Ishikawa (cell line): Measurements from ENCODE around the gene CDCA3.

Experiments
- CEBPB ChIP-seq: IDR thresholded peaks from 2 replicates; pipeline ENCODE4 v1.6.1; 2012
- CREB1 ChIP-seq: IDR thresholded peaks from 2 replicates; pipeline ENCODE4 v1.6.1; 2012; ENCODE audit warnings: low read depth
- EGR1 ChIP-seq: IDR thresholded peaks from 2 replicates; pipeline ENCODE4 v1.6.1; 2012
- EP300 ChIP-seq: IDR thresholded peaks from 2 replicates; pipeline ENCODE4 v1.6.1; 2012; ENCODE audit warnings: borderline replicate concordance
- FOXM1 ChIP-seq: IDR thresholded peaks from 2 replicates; pipeline ENCODE4 v1.6.1; 2012; ENCODE audit warnings: low read depth, borderline replicate concordance
- MAX ChIP-seq: IDR thresholded peaks from 2 replicates; pipeline ENCODE4 v1.6.1; 2012
- NFIC ChIP-seq: IDR thresholded peaks from 2 replicates; pipeline ENCODE4 v1.6.1; 2012
- RAD21 ChIP-seq: IDR thresholded peaks from 2 replicates; pipeline ENCODE4 v1.6.1; 2012; ENCODE audit warnings: low read depth
- TAF1 ChIP-seq: IDR thresholded peaks from 2 replicates; pipeline ENCODE4 v1.6.1; 2012; ENCODE audit warnings: low read depth, mild to moderate bottlenecking
- TCF12 ChIP-seq: IDR thresholded peaks from 2 replicates; pipeline ENCODE4 v1.6.1; 2012; ENCODE audit warnings: low read depth
- TEAD4 ChIP-seq: IDR thresholded peaks from 2 replicates; pipeline ENCODE4 v1.6.1; 2012
- YY1 ChIP-seq: IDR thresholded peaks from 2 replicates; pipeline ENCODE4 v1.6.1; 2012; ENCODE audit warnings: low read depth
- ZBTB7A ChIP-seq: IDR thresholded peaks from 2 replicates; pipeline ENCODE4 v1.6.1; 2012; ENCODE audit warnings: low read depth
- TF ChIP-seq, protein P1 (sequence below): IDR thresholded peaks from 2 replicates; pipeline ENCODE4 v1.6.1; 2012
- TF ChIP-seq, protein P2 (sequence below): IDR thresholded peaks from 2 replicates; pipeline ENCODE4 v1.6.1; 2012; ENCODE audit warnings: low read depth, mild to moderate bottlenecking

The CDCA3 gene

DNA sequence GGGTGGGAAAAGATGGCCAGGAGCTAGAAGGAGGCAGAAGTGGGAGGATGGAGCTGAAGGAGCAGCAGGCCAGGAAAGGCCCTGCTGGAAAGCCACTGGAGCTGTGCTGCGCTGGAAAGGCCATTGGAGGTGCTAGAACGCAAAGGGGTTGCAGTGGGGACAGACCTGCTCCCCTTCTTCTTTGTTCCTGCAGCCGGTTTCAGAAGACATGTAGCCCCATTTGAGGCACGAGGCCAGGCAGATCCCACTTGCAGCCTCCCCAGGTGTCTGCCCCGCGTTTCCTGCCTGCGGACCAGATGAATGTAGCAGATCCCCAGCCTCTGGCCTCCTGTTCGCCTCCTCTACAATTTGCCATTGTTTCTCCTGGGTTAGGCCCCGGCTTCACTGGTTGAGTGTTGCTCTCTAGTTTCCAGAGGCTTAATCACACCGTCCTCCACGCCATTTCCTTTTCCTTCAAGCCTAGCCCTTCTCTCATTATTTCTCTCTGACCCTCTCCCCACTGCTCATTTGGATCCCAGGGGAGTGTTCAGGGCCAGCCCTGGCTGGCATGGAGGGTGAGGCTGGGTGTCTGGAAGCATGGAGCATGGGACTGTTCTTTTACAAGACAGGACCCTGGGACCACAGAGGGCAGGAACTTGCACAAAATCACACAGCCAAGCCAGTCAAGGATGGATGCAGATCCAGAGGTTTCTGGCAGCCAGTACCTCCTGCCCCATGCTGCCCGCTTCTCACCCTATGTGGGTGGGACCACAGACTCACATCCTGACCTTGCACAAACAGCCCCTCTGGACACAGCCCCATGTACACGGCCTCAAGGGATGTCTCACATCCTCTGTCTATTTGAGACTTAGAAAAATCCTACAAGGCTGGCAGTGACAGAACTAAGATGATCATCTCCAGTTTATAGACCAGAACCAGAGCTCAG, 31.7 kb downstream of the CDCA3 start:
- TF ChIP-seq YY1 (no peak), TEAD4 (no peak), CREB1 (no peak)

DNA sequence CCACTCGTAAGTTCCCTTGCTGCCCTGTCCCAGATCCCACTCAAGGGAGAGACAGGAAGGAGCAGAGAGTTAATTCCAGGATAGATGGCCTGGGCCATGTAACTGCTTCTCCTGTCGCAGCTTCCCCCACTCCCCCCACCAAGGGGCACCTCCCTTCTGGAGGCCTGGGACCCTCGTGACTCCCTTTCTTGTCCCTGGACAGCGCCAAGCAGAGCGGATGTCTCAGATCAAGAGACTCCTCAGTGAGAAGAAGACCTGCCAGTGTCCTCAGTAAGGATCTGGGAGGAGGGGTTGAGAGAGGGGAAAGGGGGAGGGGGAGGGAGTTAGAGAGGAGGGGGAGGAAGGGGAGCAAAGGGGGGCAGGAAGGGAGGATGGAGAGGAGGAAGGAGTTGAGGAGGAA, 32.4 kb downstream of the CDCA3 start:
- no peak for TF ChIP-seq FOXM1

DNA sequence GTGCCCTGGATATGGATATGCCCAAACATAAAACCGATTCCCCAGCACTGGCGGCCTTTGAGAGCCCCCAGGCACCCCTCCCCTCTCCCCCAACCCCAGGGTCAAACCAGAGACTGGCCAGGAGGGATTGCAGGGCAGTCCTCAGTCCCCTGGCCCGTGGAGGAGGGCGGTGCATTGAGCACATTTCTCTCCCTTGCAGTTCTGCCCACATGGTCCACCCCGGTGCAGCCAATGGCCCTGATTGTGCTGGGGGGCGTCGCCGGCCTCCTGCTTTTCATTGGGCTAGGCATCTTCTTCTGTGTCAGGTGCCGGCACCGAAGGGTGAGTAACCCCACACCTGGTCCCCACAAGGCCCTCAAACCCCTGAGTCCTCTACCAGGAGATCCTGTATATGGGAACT, 32.9 kb downstream of the CDCA3 start:
- TF ChIP-seq EGR1: no peak
- TF ChIP-seq, protein P1, sequence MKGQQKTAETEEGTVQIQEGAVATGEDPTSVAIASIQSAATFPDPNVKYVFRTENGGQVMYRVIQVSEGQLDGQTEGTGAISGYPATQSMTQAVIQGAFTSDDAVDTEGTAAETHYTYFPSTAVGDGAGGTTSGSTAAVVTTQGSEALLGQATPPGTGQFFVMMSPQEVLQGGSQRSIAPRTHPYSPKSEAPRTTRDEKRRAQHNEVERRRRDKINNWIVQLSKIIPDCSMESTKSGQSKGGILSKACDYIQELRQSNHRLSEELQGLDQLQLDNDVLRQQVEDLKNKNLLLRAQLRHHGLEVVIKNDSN: peak; percentile 77

DNA sequence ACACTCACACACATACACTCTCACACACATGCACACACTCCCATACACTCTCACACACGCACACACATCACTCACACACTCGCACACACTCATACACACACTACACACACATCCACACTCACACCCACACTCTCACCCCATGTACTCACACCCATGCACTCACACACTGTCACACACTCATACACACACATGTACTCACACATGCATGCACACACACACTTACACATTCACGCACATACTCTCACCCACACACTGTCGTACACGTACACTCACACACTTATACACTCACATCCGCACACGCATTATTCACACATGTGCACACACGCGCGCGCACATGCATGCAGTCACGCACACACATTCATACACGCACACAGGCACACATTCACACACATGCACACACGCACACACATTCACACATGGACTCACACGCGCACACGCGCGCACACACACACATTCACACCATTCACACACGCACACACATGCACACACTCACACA, 33.4 kb downstream of the CDCA3 start:
- TF ChIP-seq CREB1 (no peak), YY1 (no peak)
- TF ChIP-seq, protein P2, sequence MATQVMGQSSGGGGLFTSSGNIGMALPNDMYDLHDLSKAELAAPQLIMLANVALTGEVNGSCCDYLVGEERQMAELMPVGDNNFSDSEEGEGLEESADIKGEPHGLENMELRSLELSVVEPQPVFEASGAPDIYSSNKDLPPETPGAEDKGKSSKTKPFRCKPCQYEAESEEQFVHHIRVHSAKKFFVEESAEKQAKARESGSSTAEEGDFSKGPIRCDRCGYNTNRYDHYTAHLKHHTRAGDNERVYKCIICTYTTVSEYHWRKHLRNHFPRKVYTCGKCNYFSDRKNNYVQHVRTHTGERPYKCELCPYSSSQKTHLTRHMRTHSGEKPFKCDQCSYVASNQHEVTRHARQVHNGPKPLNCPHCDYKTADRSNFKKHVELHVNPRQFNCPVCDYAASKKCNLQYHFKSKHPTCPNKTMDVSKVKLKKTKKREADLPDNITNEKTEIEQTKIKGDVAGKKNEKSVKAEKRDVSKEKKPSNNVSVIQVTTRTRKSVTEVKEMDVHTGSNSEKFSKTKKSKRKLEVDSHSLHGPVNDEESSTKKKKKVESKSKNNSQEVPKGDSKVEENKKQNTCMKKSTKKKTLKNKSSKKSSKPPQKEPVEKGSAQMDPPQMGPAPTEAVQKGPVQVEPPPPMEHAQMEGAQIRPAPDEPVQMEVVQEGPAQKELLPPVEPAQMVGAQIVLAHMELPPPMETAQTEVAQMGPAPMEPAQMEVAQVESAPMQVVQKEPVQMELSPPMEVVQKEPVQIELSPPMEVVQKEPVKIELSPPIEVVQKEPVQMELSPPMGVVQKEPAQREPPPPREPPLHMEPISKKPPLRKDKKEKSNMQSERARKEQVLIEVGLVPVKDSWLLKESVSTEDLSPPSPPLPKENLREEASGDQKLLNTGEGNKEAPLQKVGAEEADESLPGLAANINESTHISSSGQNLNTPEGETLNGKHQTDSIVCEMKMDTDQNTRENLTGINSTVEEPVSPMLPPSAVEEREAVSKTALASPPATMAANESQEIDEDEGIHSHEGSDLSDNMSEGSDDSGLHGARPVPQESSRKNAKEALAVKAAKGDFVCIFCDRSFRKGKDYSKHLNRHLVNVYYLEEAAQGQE: no peak

GRCh38 chr12:6817098-6817497, 34.0 kb downstream of the CDCA3 start:
- TF ChIP-seq CREB1: no peak
- TF ChIP-seq ZBTB7A: no peak
- TF ChIP-seq NFIC: no peak
- TF ChIP-seq YY1: no peak
- TF ChIP-seq TEAD4: no peak
- no peak for TF ChIP-seq TAF1
- TF ChIP-seq MAX: no peak

GRCh38 chr12:6816598-6816997, 34.5 kb downstream of the CDCA3 start:
- TF ChIP-seq FOXM1 (no peak), RAD21 (no peak), CREB1 (no peak)
- TF ChIP-seq, protein P2: no peak

DNA sequence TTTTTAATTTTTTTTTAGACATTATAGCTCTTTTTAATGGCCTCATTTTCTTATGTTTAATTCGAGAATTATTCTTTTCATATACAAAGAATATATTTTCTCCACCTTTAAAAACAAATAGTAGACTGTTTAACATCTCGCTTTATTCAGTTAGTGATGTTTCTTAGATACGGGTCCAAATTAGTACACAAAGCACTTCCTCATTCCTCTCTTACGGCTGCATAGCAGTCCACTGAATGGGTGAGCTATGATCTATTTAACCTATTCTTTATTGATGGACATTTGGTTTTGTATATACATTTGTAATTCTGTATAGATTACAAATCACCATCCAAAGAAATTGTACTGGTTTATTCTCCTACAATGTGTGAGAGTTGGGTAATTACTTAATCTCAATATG, 37.7 kb downstream of the CDCA3 start:
- TF ChIP-seq, protein P1: no peak
- TF ChIP-seq ZBTB7A: no peak
- no peak for TF ChIP-seq TAF1
- TF ChIP-seq EP300: no peak
- TF ChIP-seq MAX: no peak
- TF ChIP-seq, protein P2: no peak
- TF ChIP-seq CEBPB: no peak
- TF ChIP-seq TEAD4: no peak
- no peak for TF ChIP-seq YY1
- TF ChIP-seq CREB1: no peak
- TF ChIP-seq EGR1: no peak
- no peak for TF ChIP-seq TCF12
- TF ChIP-seq RAD21: no peak
- TF ChIP-seq FOXM1: no peak
- TF ChIP-seq NFIC: no peak
